Measurements from ENCODE around the gene ASXL2.

GRCh38 chr2:25816249-25816648 is 62.0 kb downstream of the ASXL2 start:
- TF ChIP-seq POLR2A (IDR thresholded peaks at IDR 0.05) (no peak), CTCF (IDR thresholded peaks at IDR 0.05) (no peak)

All from body of pancreas (tissue), 4 donors.